Trophoblast cell (in vitro differentiated cells and primary cell): ENCODE results near the gene LEP.

ENCODE experiments used
- DNase-seq, 2 donors: peaks; one replicate each; pipeline ENCODE4 v3.0.0-alpha.2; 2016
- H2AFZ ChIP-seq: 2 replicates; pipeline ENCODE4 v1.6.1; 2013; ENCODE audit warnings: low read length, moderate library complexity, mild to moderate bottlenecking; ENCODE audit not compliant: insufficient read depth, poor library complexity
- H2AK5ac ChIP-seq: 2 replicates; pipeline ENCODE4 v1.6.1; 2013; ENCODE audit warnings: mild to moderate bottlenecking, low read length
- H2BK120ac ChIP-seq: 2 replicates; pipeline ENCODE4 v1.6.1; 2013; ENCODE audit warnings: low read length, mild to moderate bottlenecking, moderate library complexity; ENCODE audit not compliant: insufficient read depth, poor library complexity
- H2BK12ac ChIP-seq: 2 replicates; pipeline ENCODE4 v1.6.1; 2013; ENCODE audit warnings: mild to moderate bottlenecking, low read length, moderate library complexity
- H2BK5ac ChIP-seq: 2 replicates; pipeline ENCODE4 v1.6.1; 2013; ENCODE audit warnings: low read length, low read depth, moderate library complexity, mild to moderate bottlenecking; ENCODE audit not compliant: poor library complexity
- H3K14ac ChIP-seq: 2 replicates; pipeline ENCODE4 v1.6.1; 2013; ENCODE audit warnings: mild to moderate bottlenecking, low read length
- H3K18ac ChIP-seq: 2 replicates; pipeline ENCODE4 v1.6.1; 2013; ENCODE audit warnings: mild to moderate bottlenecking, low read length
- H3K23ac ChIP-seq: 2 replicates; pipeline ENCODE4 v1.6.1; 2013; ENCODE audit warnings: low read length
- H3K27ac ChIP-seq: 2 replicates; pipeline ENCODE4 v1.5.1; 2013; ENCODE audit warnings: low read depth, mild to moderate bottlenecking, inconsistent platforms, low read length, moderate library complexity
- H3K27me3 ChIP-seq: 2 replicates; pipeline ENCODE4 v1.6.1; 2013; ENCODE audit warnings: inconsistent platforms, mild to moderate bottlenecking, low read length, moderate library complexity; ENCODE audit not compliant: insufficient read depth
- H3K36me3 ChIP-seq, 2 experiments: 1 replicate in 1 of 2; 2 replicates in 1 of 2; pipeline ENCODE4 v1.6.1; 2013; ENCODE audit warnings: low read length in 2 of 2, mild to moderate bottlenecking in 2 of 2, moderate library complexity in 1 of 2; ENCODE audit not compliant: insufficient read depth in 2 of 2, control insufficient read depth in 1 of 2
- H3K4ac ChIP-seq: 2 replicates; pipeline ENCODE4 v1.6.1; 2013; ENCODE audit warnings: low read depth, mild to moderate bottlenecking, low read length, moderate library complexity
- H3K4me1 ChIP-seq, 2 experiments: 1 replicate in 1 of 2; 2 replicates in 1 of 2; pipeline ENCODE4 v1.6.1; 2013; ENCODE audit warnings: low read length in 2 of 2, mild to moderate bottlenecking in 2 of 2, moderate library complexity in 1 of 2; ENCODE audit not compliant: insufficient read depth in 2 of 2, control insufficient read depth in 1 of 2
- H3K4me2 ChIP-seq: 2 replicates; pipeline ENCODE4 v1.6.1; 2013; ENCODE audit warnings: inconsistent platforms, mild to moderate bottlenecking, low read length, moderate library complexity
- H3K4me3 ChIP-seq: 2 replicates; pipeline ENCODE4 v1.5.1; 2013; ENCODE audit warnings: mild to moderate bottlenecking, low read depth, low read length, inconsistent platforms
- H3K79me1 ChIP-seq: one replicate; pipeline ENCODE4 v1.6.1; 2013; ENCODE audit warnings: low read length
- H3K79me2 ChIP-seq: 2 replicates; pipeline ENCODE4 v1.6.1; 2013; ENCODE audit warnings: low read length, mild to moderate bottlenecking; ENCODE audit not compliant: control insufficient read depth, insufficient read depth, poor library complexity
- H3K9ac ChIP-seq: 2 replicates; pipeline ENCODE4 v1.6.1; 2013; ENCODE audit warnings: mild to moderate bottlenecking, low read length
- H3K9me3 ChIP-seq: 2 replicates; pipeline ENCODE4 v1.6.1; 2013; ENCODE audit warnings: low read depth, mild to moderate bottlenecking, control low read depth, inconsistent platforms, low read length; ENCODE audit not compliant: insufficient read depth
- H4K12ac ChIP-seq: 2 replicates; pipeline ENCODE4 v1.6.1; 2013; ENCODE audit warnings: low read depth, mild to moderate bottlenecking, low read length, moderate library complexity
- H4K8ac ChIP-seq: 2 replicates; pipeline ENCODE4 v1.6.1; 2013; ENCODE audit warnings: low read depth, mild to moderate bottlenecking, low read length, moderate library complexity
- H4K91ac ChIP-seq: one replicate; pipeline ENCODE4 v1.6.1; 2013; ENCODE audit warnings: low read depth, mild to moderate bottlenecking, low read length, moderate library complexity
- WGBS: extraction: QIAGEN DNeasy Blood & Tissue Kit; methylation state at CpG from one replicate; pipeline ENCODE4 v1.1.7; 2013; ENCODE audit warnings: missing lambda C conversion rate; ENCODE audit not compliant: insufficient read length, insufficient coverage; ENCODE audit errors: extremely low coverage; 5-methylcytosine and 5-hydroxymethylcytosine counted together

LEP gene

DNA sequence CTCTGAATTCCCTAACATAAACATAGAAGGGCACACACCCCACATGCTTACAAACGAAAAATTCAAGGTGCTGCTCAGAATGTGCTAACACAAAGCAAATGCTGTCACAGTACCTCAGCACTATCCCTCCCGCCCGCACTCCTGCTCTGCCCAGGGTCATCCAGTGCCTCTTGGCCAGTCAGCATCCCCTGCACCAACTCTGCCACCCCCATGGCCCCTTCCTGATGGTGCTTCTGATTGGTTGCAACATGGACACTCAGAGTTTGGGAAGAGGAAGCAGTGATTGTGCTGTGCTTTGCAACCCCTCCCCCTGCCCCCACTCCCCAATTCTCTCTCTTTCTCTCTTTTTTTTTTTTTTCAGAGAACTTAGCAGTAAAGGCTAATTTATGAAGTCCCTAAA, 13.8 kb upstream of the LEP start:
- Histone ChIP-seq H3K4ac (no peak overlapping the region), H3K4me1 (no peaks in the 10 kb centered on the region), H4K8ac (no peak overlapping the region), H2AFZ (no peak overlapping the region), H3K4me2 (no peak overlapping the region), H3K9me3 (peaks cover 2% of the 10 kb centered on the region), H2AK5ac (no peak overlapping the region), H3K14ac (no peak overlapping the region), H3K18ac (no peak overlapping the region), H3K79me1 (no peaks in the 10 kb centered on the region), H3K27ac (no peak overlapping the region), H2BK5ac (no peak overlapping the region), H4K12ac (no peak overlapping the region), H3K79me2 (no peaks in the 10 kb centered on the region), H3K27me3 (no peaks in the 10 kb centered on the region), H3K4me3 (no peak overlapping the region), H3K9ac (no peak overlapping the region), H2BK12ac (no peak overlapping the region), H4K91ac (no peak overlapping the region), H2BK120ac (no peak overlapping the region), H3K23ac (no peak overlapping the region), H3K36me3 (no peaks in the 10 kb centered on the region)
- no CpG with 5 or more reads among the region's 3 CpGs for WGBS
- no peak for DNase-seq

DNA sequence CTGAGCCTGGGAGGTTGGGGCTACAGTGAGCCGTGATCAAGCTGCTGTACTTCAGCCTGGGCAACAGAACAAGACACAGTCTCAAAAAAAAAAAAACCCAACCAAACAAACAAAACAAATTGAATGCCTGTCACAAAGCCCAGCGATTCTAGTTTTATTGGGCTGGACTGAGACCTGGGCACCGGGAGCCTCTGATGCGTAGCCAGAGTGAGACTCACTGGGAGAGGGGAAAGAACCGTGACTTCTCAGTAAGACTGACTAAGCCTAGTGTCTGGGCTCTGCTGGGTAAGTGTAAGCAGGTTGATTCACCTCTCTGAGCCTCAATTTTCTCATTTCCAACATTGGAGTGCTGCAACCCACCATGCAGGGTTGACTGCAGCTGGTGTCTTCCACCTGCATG, 10.1 kb upstream of the LEP start:
- no peak overlapping the region for H3K9ac ChIP-seq
- no peak for DNase-seq

DNA sequence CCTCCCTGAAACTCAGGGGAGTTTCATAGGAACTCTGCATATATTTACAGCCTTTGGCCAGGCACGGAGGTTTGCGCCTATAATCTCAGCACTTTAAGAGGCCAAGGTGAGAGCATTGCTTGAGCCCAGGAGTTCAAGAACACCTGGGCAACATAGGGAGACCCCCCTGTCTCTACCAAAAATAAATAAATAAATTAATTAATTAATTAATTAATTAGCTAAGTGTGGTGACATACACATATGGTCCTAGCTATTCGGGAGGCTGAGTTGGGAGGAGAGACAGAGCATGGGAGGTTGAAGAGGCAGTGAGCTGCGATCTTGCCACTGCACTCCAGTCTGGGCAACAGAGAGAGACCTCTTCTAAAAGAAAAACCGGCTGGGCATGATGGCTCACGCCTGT, 9.4 kb upstream of the LEP start:
- Histone ChIP-seq H3K18ac (no peak overlapping the region), H3K36me3 (no peaks in the 10 kb centered on the region), H3K14ac (no peak overlapping the region), H4K8ac (no peak overlapping the region), H3K79me2 (no peaks in the 10 kb centered on the region), H3K9me3 (peaks cover 2% of the 10 kb centered on the region), H3K79me1 (no peaks in the 10 kb centered on the region), H4K12ac (no peak overlapping the region), H3K4ac (no peak overlapping the region), H2AK5ac (no peak overlapping the region), H3K4me2 (no peak overlapping the region), H3K4me1 (no peaks in the 10 kb centered on the region), H3K27ac (no peak overlapping the region), H2BK120ac (no peak overlapping the region), H3K23ac (no peak overlapping the region), H2BK12ac (no peak overlapping the region), H3K4me3 (no peak overlapping the region), H3K27me3 (no peaks in the 10 kb centered on the region), H2AFZ (no peak overlapping the region), H4K91ac (no peak overlapping the region), H2BK5ac (no peak overlapping the region), H3K9ac (no peak overlapping the region)
- no peak for DNase-seq
- no CpG with 5 or more reads among the region's 6 CpGs for WGBS

More for the DNA sequence above, 10.1 kb upstream of the LEP start:
- Histone ChIP-seq H4K12ac (no peak overlapping the region), H3K79me2 (no peaks in the 10 kb centered on the region), H2AK5ac (no peak overlapping the region), H4K91ac (no peak overlapping the region), H3K4me3 (no peak overlapping the region), H3K4ac (no peak overlapping the region), H3K4me1 (no peaks in the 10 kb centered on the region), H3K23ac (no peak overlapping the region), H3K18ac (no peak overlapping the region), H3K79me1 (no peaks in the 10 kb centered on the region), H3K4me2 (no peak overlapping the region), H3K27me3 (no peaks in the 10 kb centered on the region), H3K36me3 (no peaks in the 10 kb centered on the region), H3K27ac (no peak overlapping the region), H4K8ac (no peak overlapping the region), H2BK12ac (no peak overlapping the region), H2AFZ (no peak overlapping the region), H2BK5ac (no peak overlapping the region), H3K9me3 (peaks cover 2% of the 10 kb centered on the region), H2BK120ac (no peak overlapping the region), H3K14ac (no peak overlapping the region)
- no CpG with 5 or more reads among the region's 5 CpGs for WGBS

DNA sequence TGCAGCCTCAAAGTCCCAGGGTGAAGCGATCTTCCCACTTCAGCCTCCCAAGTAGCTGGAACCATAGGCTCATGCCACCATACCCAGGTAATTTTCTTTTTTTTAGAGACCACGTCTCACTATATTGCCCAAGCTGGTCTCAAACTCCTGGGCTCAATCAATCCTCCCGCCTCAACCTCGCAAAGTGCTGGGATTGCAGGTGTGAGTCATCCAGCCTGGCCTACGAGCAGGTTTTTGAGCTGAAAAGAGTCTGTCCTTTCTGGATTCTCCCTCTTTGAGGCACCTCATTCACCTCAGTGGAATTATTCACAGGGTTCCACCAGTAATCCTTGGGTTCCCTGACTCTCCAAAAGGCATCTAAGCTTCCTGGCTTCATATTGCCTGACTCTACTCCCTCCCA, 7.6 kb upstream of the LEP start:
- H3K4ac ChIP-seq: no peak overlapping the region
- H4K8ac ChIP-seq: no peak overlapping the region
- no peak for DNase-seq
- no peak overlapping the region for H3K14ac ChIP-seq
- no peak overlapping the region for H4K12ac ChIP-seq
- no peaks in the 10 kb centered on the region for H3K4me1 ChIP-seq
- H3K27me3 ChIP-seq: no peaks in the 10 kb centered on the region
- H3K4me3 ChIP-seq: no peak overlapping the region
- H3K23ac ChIP-seq: no peak overlapping the region
- no peak overlapping the region for H2BK12ac ChIP-seq
- H4K91ac ChIP-seq: no peak overlapping the region
- H2AK5ac ChIP-seq: no peak overlapping the region
- no peak overlapping the region for H2BK5ac ChIP-seq
- WGBS: no CpG with 5 or more reads among the region's 5 CpGs
- no peaks in the 10 kb centered on the region for H3K79me2 ChIP-seq
- no peak overlapping the region for H2AFZ ChIP-seq
- no peak overlapping the region for H2BK120ac ChIP-seq
- no peak overlapping the region for H3K18ac ChIP-seq
- H3K4me2 ChIP-seq: no peak overlapping the region
- H3K9ac ChIP-seq: no peak overlapping the region
- H3K27ac ChIP-seq: no peak overlapping the region
- no peaks in the 10 kb centered on the region for H3K79me1 ChIP-seq
- H3K9me3 ChIP-seq: no peaks in the 10 kb centered on the region
- no peaks in the 10 kb centered on the region for H3K36me3 ChIP-seq
